Vagina (tissue), 2 donors: Measurements from ENCODE around the gene ZNF445. TPM values are rescaled to one million over a fixed set of nuclear protein-coding genes. Genes with fewer than 3 reads are reported as not detected.

ENCODE experiments used
- DNase-seq, 2 donors: peaks; one replicate each; pipeline ENCODE4 v3.0.0-alpha.2; 2017; ENCODE audit errors: extremely low spot score in 2 of 2
- H3K27ac ChIP-seq: fragments of 200-600 bp; sonication (generic); one replicate; pipeline ENCODE4 v1.5.1; 2019
- H3K27me3 ChIP-seq: fragments of 200-600 bp; sonication (generic); one replicate; pipeline ENCODE4 v1.5.1; 2019
- H3K36me3 ChIP-seq, 2 donors: fragments of 200-600 bp; sonication (generic); one replicate each; pipeline ENCODE4 v1.5.1; 2017 to 2019
- H3K4me1 ChIP-seq: fragments of 200-600 bp; sonication (generic); one replicate; pipeline ENCODE4 v1.5.1; 2019
- H3K4me3 ChIP-seq, 2 donors: fragments of 200-600 bp; sonication (generic); 1 replicate in 1 of 2; 2 replicates in 1 of 2; pipeline ENCODE4 v1.5.1; 2016 to 2019
- H3K9me3 ChIP-seq: fragments of 200-600 bp; sonication (generic); one replicate; pipeline ENCODE4 v1.5.1; 2019
- POLR2A ChIP-seq, 2 donors: fragments of 450-650 bp; IDR thresholded peaks; one replicate each; pipeline ENCODE4 v1.6.1; 2017; ENCODE audit warnings: antibody characterized with exemption in 2 of 2, mild to moderate bottlenecking in 2 of 2, moderate library complexity in 2 of 2
- POLR2AphosphoS5 ChIP-seq, 2 donors: sonication (generic); formaldehyde crosslinking; IDR thresholded peaks; one replicate each; pipeline ENCODE4 v1.9.0; 2017; ENCODE audit warnings: antibody characterized with exemption in 2 of 2, mild to moderate bottlenecking in 2 of 2, low read depth in 1 of 2; ENCODE audit not compliant: insufficient read depth in 1 of 2
- intact Hi-C: fragments of 100-400 bp; cut with DNase I; formaldehyde crosslinking; loops from one replicate; pipeline ENCODE4 v1.15.1; 2023
- total RNA-seq: library from RNA; depleted of rRNA; stranded (reverse); fragments of >200 nt; gene quantifications from one replicate; pipeline ENCODE4 v1.2.3, GENCODE V29; 2016
- TF ChIP-seq, protein P1 (sequence below), 3 experiments: fragments of 450-650 bp in 2 of 3; fragments of 200-600 bp in 1 of 3; sonication (generic) in 1 of 3; IDR thresholded peaks; one replicate each; pipeline ENCODE4 v1.5.1; 2017 to 2019; ENCODE audit warnings: antibody characterized with exemption in 3 of 3, mild to moderate bottlenecking in 2 of 3, moderate library complexity in 2 of 3

The ZNF445 gene
- total RNA-seq, 1 donor from 2014 or later = 8.8 TPM

DNA sequence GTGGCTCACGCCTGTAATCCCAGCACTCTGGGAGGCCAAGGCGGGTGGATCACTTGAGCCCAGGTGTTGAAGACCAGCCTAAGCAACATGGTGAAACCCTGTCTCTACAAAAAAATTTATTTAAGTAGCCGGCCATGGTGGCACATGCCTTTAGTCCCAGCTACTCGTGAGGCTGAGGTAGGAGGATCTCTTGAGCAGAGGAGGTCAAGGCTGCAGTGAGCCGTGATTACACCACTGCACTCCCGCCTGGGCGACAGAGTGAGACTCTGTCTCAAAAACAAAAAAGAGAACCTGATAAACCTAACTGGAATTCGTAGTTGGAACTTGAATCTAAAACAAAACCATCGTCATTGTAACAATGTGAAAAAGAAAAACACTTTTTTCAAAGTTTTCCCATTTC lies 81.8 kb downstream of the ZNF445 start:
- DNase-seq = no peak
- no peak for TF ChIP-seq POLR2A (IDR thresholded peaks at IDR 0.05)
- TF ChIP-seq POLR2AphosphoS5 (IDR thresholded peaks at IDR 0.05; ENCODE audit: insufficient read depth in 1 of 2, low read depth in 1 of 2) = no peak
- TF ChIP-seq, protein P1, sequence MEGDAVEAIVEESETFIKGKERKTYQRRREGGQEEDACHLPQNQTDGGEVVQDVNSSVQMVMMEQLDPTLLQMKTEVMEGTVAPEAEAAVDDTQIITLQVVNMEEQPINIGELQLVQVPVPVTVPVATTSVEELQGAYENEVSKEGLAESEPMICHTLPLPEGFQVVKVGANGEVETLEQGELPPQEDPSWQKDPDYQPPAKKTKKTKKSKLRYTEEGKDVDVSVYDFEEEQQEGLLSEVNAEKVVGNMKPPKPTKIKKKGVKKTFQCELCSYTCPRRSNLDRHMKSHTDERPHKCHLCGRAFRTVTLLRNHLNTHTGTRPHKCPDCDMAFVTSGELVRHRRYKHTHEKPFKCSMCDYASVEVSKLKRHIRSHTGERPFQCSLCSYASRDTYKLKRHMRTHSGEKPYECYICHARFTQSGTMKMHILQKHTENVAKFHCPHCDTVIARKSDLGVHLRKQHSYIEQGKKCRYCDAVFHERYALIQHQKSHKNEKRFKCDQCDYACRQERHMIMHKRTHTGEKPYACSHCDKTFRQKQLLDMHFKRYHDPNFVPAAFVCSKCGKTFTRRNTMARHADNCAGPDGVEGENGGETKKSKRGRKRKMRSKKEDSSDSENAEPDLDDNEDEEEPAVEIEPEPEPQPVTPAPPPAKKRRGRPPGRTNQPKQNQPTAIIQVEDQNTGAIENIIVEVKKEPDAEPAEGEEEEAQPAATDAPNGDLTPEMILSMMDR (IDR thresholded peaks at IDR 0.05) = no peak
- Histone ChIP-seq H3K27ac (no peak overlapping the region), H3K9me3 (no peaks in the 10 kb centered on the region), H3K27me3 (no peaks in the 10 kb centered on the region), H3K4me3 (no peak overlapping the region), H3K36me3 (peaks cover 0 to 8% of the 10 kb centered on the region in 2 donors), H3K4me1 (no peaks in the 10 kb centered on the region)
- intact Hi-C loops = no loop called here

GRCh38 chr3:44392489-44392888 lies 85.0 kb downstream of the ZNF445 start:
- intact Hi-C loops = no loop called here

GRCh38 chr3:44387404-44387803 lies 90.1 kb downstream of the ZNF445 start:
- no peaks in the 10 kb centered on the region for H3K27me3 ChIP-seq
- DNase-seq = no peak
- no peaks in the 10 kb centered on the region for H3K4me1 ChIP-seq
- intact Hi-C loops = no loop called here
- no peak for TF ChIP-seq POLR2A (IDR thresholded peaks at IDR 0.05)
- no peak for TF ChIP-seq POLR2AphosphoS5 (IDR thresholded peaks at IDR 0.05; ENCODE audit: insufficient read depth in 1 of 2, low read depth in 1 of 2)
- TF ChIP-seq, protein P1 (IDR thresholded peaks at IDR 0.05) = no peak
- H3K4me3 ChIP-seq = no peak overlapping the region
- no peaks in the 10 kb centered on the region for H3K36me3 ChIP-seq
- H3K27ac ChIP-seq = no peak overlapping the region
- no peaks in the 10 kb centered on the region for H3K9me3 ChIP-seq

More at GRCh38 chr3:44392489-44392888, 85.0 kb downstream of the ZNF445 start:
- TF ChIP-seq POLR2AphosphoS5 (IDR thresholded peaks at IDR 0.05; ENCODE audit: insufficient read depth in 1 of 2, low read depth in 1 of 2) = no peak
- no peak for TF ChIP-seq POLR2A (IDR thresholded peaks at IDR 0.05)
- TF ChIP-seq, protein P1 (IDR thresholded peaks at IDR 0.05) = no peak
- DNase-seq = no peak
- Histone ChIP-seq H3K36me3 (peaks cover 0 to 8% of the 10 kb centered on the region in 2 donors), H3K4me1 (no peaks in the 10 kb centered on the region), H3K27me3 (no peaks in the 10 kb centered on the region), H3K9me3 (no peaks in the 10 kb centered on the region), H3K27ac (no peak overlapping the region), H3K4me3 (no peak overlapping the region)

Other genes starting within 250 kb of the ZNF445 start
- gene TOPAZ1, start 235.8 kb downstream of the ZNF445 start, total RNA-seq = not detected
- 17.9 TPM for gene TCAIM, start 138.9 kb downstream of the ZNF445 start, total RNA-seq
- 2.7 TPM for gene ZKSCAN7, start 77.5 kb upstream of the ZNF445 start, total RNA-seq
- 0.98 TPM for gene ZNF660, start 107.3 kb upstream of the ZNF445 start, total RNA-seq
- gene ZNF197, start 147.4 kb upstream of the ZNF445 start, total RNA-seq = 17.9 TPM
- gene ZNF35, start 171.1 kb upstream of the ZNF445 start, total RNA-seq = 9.3 TPM
- 4.4 TPM for gene ZNF502, start 235.0 kb upstream of the ZNF445 start, total RNA-seq